ENCODE measurements around the gene CLIC6. TPM values are rescaled to one million over a fixed set of nuclear protein-coding genes. Genes with fewer than 3 reads are reported as not detected.

The CLIC6 gene
- total and polyA plus RNA-seq, 2 of the 8 experiments (the other 6 are each of a cell fraction or from before 2014, with no cell fraction given), result 0.42 to 1.3 TPM

GRCh38 chr21:34737115-34737514 lies 68.3 kb downstream of the CLIC6 start:
- Histone ChIP-seq H4K8ac (ENCODE audit: extremely low read depth, insufficient read depth, low read length) (no peak overlapping the region), H3K79me2 (ENCODE audit: control insufficient read depth in 1 of 2, insufficient read depth in 2 of 2, low read length in 2 of 2) (no peaks in the 10 kb centered on the region), H3K4me3 (ENCODE audit: extremely low read depth in 1 of 4, insufficient read depth in 2 of 4, low read depth in 3 of 4, low read length in 4 of 4) (no peak overlapping the region), H3K9me3 (ENCODE audit: insufficient read depth in 2 of 2, low read depth in 1 of 2, low read length in 1 of 2) (no peaks in the 10 kb centered on the region), H2AFZ (ENCODE audit: low read length) (no peak overlapping the region), H2BK120ac (replicated peaks; ENCODE audit: low read depth, low read length) (no peak overlapping the region), H3K23ac (ENCODE audit: insufficient read length) (no peak overlapping the region), H3K14ac (ENCODE audit: insufficient read length) (no peak overlapping the region), H3K79me1 (ENCODE audit: low read depth, low read length) (no peaks in the 10 kb centered on the region), H3K4me2 (ENCODE audit: insufficient read depth in 1 of 2, low read depth in 2 of 2, low read length in 2 of 2) (no peak overlapping the region), H2BK5ac (ENCODE audit: low read depth, low read length) (no peak overlapping the region), H2AK5ac (ENCODE audit: low read depth, low read length) (no peak overlapping the region), H2BK20ac (ENCODE audit: low read length) (no peak overlapping the region), H3K4ac (replicated peaks; ENCODE audit: insufficient read length, low read depth, low read length) (no peak overlapping the region), H3K18ac (ENCODE audit: extremely low read depth, low read length) (no peak overlapping the region), H3K27ac (ENCODE audit: low read depth, low read length) (no peak overlapping the region), H4K5ac (ENCODE audit: insufficient read length, low read depth, low read length) (no peak overlapping the region), H2BK15ac (ENCODE audit: low read length) (no peak overlapping the region), H4K20me1 (replicated peaks in 1 of 2; ENCODE audit: control insufficient read depth in 1 of 2, insufficient read depth in 2 of 2, low read length in 2 of 2) (peaks cover 0 to 4% of the 10 kb centered on the region in 2 experiments), H3K36me3 (ENCODE audit: control insufficient read depth in 2 of 4, insufficient read depth in 4 of 4, low read length in 3 of 4) (no peaks in the 10 kb centered on the region), H3K23me2 (ENCODE audit: low read depth, low read length) (peaks cover 5% of the 10 kb centered on the region; the same call in 1 of the 2 replicates), H4K91ac (replicated peaks; ENCODE audit: insufficient read length, low read length) (no peak overlapping the region), H2BK12ac (ENCODE audit: low read depth, low read length) (no peak overlapping the region), H3K27me3 (replicated peaks in 1 of 4; ENCODE audit: control insufficient read depth in 3 of 4, extremely low read depth in 1 of 4, insufficient read depth in 3 of 4, low read length in 3 of 4) (no peaks in the 10 kb centered on the region), H3K56ac (replicated peaks; ENCODE audit: insufficient read length, low read depth, low read length) (no peak overlapping the region), H3K9ac (replicated peaks in 1 of 4; ENCODE audit: extremely low read depth in 1 of 4, low read depth in 3 of 4, low read length in 3 of 4) (no peak overlapping the region), H3K4me1 (replicated peaks in 1 of 4; ENCODE audit: control insufficient read depth in 3 of 4, insufficient read depth in 4 of 4, low read length in 3 of 4) (no peaks in the 10 kb centered on the region)
- CTCF ChIA-PET (ENCODE audit: partially characterized antibody), result interaction anchor here (0.5 to 1.2 kb wide), 3 partner anchors 9 to 1375 kb away, joined by 3 to 4 read pairs (median 4); no protein-coding TSS in a partner anchor
- POLR2A ChIA-PET (ENCODE audit: partially characterized antibody), result no interaction called here
- 86% methylated on average over 3 of the region's 3 CpGs; no CpG with 5 or more reads in 1 of the 2 experiments for WGBS, 2 experiments (ENCODE audit: extremely low coverage in 1 of 2, insufficient coverage in 1 of 2, insufficient read length in 1 of 2, insufficient replicate concordance in 2 of 2, low coverage in 1 of 2, low lambda C conversion rate in 2 of 2, missing lambda C conversion rate in 1 of 2)
- FAIRE-seq, result no peak
- DNase-seq (ENCODE audit: low read depth in 1 of 2, low spot score in 2 of 2), result no peak
- TF ChIP-seq EP300 (IDR thresholded peaks at IDR 0.05; ENCODE audit: borderline replicate concordance in 1 of 2, low read depth in 2 of 2, low read length in 2 of 2), result no peak
- TF ChIP-seq JUND (IDR thresholded peaks at IDR 0.05; ENCODE audit: low read length), result no peak
- no peak for TF ChIP-seq POLR2A (IDR thresholded peaks at IDR 0.05; ENCODE audit: control extremely low read depth in 1 of 2, low read depth in 2 of 2, low read length in 2 of 2)
- TF ChIP-seq CBX5 (IDR thresholded peaks at IDR 0.05; ENCODE audit: low read depth, low read length), result no peak
- TF ChIP-seq KDM5A (IDR thresholded peaks at IDR 0.05; ENCODE audit: low read length), result no peak
- no peak for TF ChIP-seq YY1 (IDR thresholded peaks at IDR 0.05; ENCODE audit: low read depth, low read length)
- TF ChIP-seq JUN (IDR thresholded peaks at IDR 0.05; ENCODE audit: low read depth, low read length), result no peak
- no peak for TF ChIP-seq NANOG (IDR thresholded peaks at IDR 0.05; ENCODE audit: insufficient read depth, low read depth, low read length, poor library complexity, severe bottlenecking)
- no peak for TF ChIP-seq EZH2 (IDR thresholded peaks at IDR 0.05; ENCODE audit: low read depth, low read length, severe bottlenecking)
- TF ChIP-seq FOSL1 (IDR thresholded peaks at IDR 0.05; ENCODE audit: insufficient read depth, low read depth, low read length), result no peak
- TF ChIP-seq, protein P1, sequence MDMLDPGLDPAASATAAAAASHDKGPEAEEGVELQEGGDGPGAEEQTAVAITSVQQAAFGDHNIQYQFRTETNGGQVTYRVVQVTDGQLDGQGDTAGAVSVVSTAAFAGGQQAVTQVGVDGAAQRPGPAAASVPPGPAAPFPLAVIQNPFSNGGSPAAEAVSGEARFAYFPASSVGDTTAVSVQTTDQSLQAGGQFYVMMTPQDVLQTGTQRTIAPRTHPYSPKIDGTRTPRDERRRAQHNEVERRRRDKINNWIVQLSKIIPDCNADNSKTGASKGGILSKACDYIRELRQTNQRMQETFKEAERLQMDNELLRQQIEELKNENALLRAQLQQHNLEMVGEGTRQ (IDR thresholded peaks at IDR 0.05; ENCODE audit: low read length), result no peak
- TF ChIP-seq GTF2F1 (IDR thresholded peaks at IDR 0.05; ENCODE audit: borderline replicate concordance, low read depth, low read length), result no peak
- TF ChIP-seq CREB1 (IDR thresholded peaks at IDR 0.05), result no peak
- no peak for TF ChIP-seq SP2 (IDR thresholded peaks at IDR 0.05; ENCODE audit: low read length)
- no peak for TF ChIP-seq SIX5 (IDR thresholded peaks at IDR 0.05; ENCODE audit: low read depth, low read length)
